Skin epidermis (tissue), 12 donors: ENCODE results near the gene CARD9.

Source experiments
- H3K27ac ChIP-seq, 21 experiments: fragments of 200-600 bp; sonication (generic) in 11 of 21; one replicate each; pipeline ENCODE4 v1.5.0; 2020; ENCODE audit warnings: mild to moderate bottlenecking in 3 of 21, inconsistent platforms in 2 of 21, moderate library complexity in 2 of 21
- H3K4me3 ChIP-seq, 7 experiments: fragments of 200-600 bp; sonication (generic) in 2 of 7; one replicate each; pipeline ENCODE4 v1.5.0; 2020; ENCODE audit warnings: inconsistent platforms in 2 of 7, mild to moderate bottlenecking in 2 of 7, moderate library complexity in 1 of 7

Gene CARD9

DNA sequence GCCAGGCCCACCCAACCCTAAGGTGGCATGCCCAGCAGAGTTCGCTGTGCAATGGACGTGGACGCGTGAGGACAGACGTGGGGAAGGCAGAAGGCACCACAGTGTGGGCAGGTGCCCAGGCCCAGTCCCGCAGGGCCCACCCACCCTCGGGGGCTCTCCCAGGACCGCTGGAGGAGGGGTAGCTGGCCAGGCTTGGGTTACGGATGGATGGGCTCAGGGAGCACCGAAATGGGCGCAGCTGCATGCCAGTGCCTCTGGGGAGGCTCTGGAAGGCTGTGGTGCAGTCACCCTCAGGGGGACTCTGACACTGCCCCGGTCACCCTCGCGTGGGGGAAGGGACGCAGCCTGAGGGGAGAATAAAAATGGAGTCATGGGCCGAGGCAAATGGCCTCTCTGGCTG is 55.8 kb downstream of the CARD9 start:
- H3K27ac ChIP-seq, result no peak overlapping the region
- H3K4me3 ChIP-seq, result no peak overlapping the region

DNA sequence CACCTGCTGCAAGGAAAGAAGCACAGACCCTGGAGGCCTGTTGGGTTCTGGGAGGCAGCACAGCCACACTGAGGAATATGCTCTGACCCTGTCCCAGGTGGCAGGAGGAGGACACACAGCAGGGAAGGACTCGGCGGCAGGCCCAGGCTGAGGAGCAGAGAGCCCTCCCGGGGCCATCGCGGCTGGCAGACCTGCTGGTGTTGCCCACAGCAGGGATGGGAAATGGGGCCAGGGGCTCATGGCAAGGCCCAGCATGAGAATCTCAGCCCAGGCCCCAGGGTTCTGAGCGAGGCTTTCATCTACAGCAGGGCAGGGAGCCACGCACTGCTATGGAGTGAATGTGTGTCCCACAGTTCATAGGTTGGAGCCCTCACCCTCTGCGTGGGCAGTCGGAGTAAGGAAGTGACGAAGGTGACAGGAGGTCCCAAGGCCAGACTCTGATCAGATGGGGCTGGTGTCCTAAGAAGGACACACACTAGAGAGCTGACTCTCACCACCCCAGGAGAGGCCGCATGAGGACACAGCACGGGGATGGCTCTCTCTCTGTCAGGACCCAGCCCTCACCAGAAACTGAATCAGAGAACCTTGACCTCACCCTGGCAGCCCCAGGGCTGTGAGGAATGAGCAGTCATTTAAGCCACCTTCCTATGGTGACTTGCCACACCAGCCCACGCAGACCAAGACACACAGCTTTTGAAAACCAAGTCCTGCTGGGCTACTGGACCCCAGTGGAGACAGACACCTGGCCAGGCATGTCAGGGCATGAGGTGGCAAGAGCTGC is 56.4 kb downstream of the CARD9 start:
- no peak overlapping the region for H3K27ac ChIP-seq
- no peak overlapping the region for H3K4me3 ChIP-seq

DNA sequence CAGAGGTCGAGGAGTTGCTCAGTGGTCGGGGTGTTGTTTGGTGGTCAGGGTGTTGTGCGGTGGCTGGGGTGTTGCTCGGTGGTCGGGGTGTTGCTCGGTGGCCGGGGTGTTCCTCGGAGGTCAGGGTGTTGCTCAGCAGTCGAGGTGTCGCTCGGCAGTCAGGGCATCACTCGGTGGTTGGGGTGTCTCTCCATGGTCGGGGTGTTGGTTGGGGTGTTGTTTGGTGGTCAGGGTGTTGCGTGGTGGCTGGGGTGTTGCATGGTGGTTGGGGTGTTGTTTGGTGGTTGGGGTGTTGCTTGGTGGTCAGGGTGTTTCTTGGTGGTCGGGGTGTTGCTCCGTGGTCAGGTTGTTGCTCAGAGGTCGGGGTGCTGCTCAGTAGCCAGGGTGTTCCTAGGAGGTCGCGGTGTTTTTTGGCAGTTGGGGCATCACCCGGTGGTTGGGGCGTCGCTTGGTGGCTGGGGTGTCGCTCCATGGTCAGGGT is 57.2 kb downstream of the CARD9 start:
- no peak overlapping the region for H3K27ac ChIP-seq
- H3K4me3 ChIP-seq, result no peak overlapping the region

GRCh38 chr9:136314944-136315343 is 58.5 kb downstream of the CARD9 start:
- H3K4me3 ChIP-seq, result no peak overlapping the region
- H3K27ac ChIP-seq, result no peak overlapping the region

DNA sequence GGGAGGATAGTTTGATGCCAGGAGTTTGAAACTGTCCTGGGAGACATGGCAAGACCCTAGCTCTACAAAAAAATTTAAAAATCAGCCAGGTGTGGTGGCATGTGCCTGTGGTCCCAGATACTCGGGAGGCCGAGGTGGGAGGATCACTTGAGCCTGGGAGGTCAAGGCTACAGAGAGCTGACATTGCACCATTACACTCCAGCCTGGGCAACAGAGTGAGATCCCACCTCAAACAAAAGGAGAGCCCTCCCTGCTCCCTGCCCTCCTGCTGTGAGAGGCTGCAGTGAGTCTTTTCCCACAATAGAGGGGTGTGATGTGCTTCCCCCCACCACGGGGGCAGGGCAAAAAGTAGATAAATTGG is 59.4 kb downstream of the CARD9 start:
- no peak overlapping the region for H3K4me3 ChIP-seq
- H3K27ac ChIP-seq, result no peak overlapping the region
